Activated CD8-positive, alpha-beta T cell treated with anti-CD3 and anti-CD28 coated beads for 36 hours (primary cell): Measurements from ENCODE around the gene PDPK1. TPM values are rescaled to one million over a fixed set of nuclear protein-coding genes. Genes with fewer than 3 reads are reported as not detected.
"Not testable (repeated sequence)": the region's sequence is repeated elsewhere in the genome, so short reads cannot be mapped to it uniquely, and the experiment has no call there.

Source experiments
- ATAC-seq: fragments of 200-7000 bp; cut with Tn5 transposase; one replicate; pipeline ENCODE4 v1.10.0; 2021; ENCODE audit warnings: mild to moderate bottlenecking, moderate library complexity
- CTCF ChIA-PET: fragments of 350-600 bp; sonication (Branson Sonifier 250); formaldehyde crosslinking; loops from one replicate; lab custom pipeline; 2021; ENCODE audit warnings: antibody characterized with exemption; lab: Charles Lee
- POLR2A ChIA-PET: fragments of 350-600 bp; sonication (Branson Sonifier 250); formaldehyde crosslinking; loops from one replicate; lab custom pipeline; 2021; ENCODE audit warnings: antibody characterized with exemption; lab: Charles Lee
- DNase-seq: peaks from one replicate; pipeline ENCODE4 v3.0.0-alpha.2; 2020
- H3K27ac Mint-ChIP-seq: one replicate; pipeline ENCODE4 v1.8.0; 2021; ENCODE audit warnings: mild to moderate bottlenecking, mixed read lengths
- H3K27me3 Mint-ChIP-seq: one replicate; pipeline ENCODE4 v1.8.0; 2021; ENCODE audit warnings: mixed read lengths
- H3K36me3 Mint-ChIP-seq: one replicate; pipeline ENCODE4 v1.8.0; 2021; ENCODE audit warnings: low read depth, mixed read lengths
- H3K4me1 Mint-ChIP-seq: one replicate; pipeline ENCODE4 v1.8.0; 2021; ENCODE audit warnings: low read depth, mixed read lengths
- H3K4me3 Mint-ChIP-seq: one replicate; pipeline ENCODE4 v1.8.0; 2021; ENCODE audit warnings: mild to moderate bottlenecking, moderate library complexity, mixed read lengths
- H3K9me3 Mint-ChIP-seq: one replicate; pipeline ENCODE4 v1.8.0; 2021; ENCODE audit warnings: mixed read lengths
- CTCF ChIP-seq: fragments of 200-600 bp; IDR thresholded peaks from one replicate; pipeline ENCODE4 v1.8.0; 2022; ENCODE audit warnings: antibody characterized with exemption, mild to moderate bottlenecking
- intact Hi-C: fragments of 100-400 bp; cut with micrococcal nuclease; formaldehyde crosslinking; loops from one replicate; pipeline ENCODE4 v1.10.0; 2022
- total RNA-seq, 2 experiments: library from RNA; stranded (reverse); gene quantifications; one replicate each; pipeline ENCODE4 v1.2.3, GENCODE V29; 2021

PDPK1 gene
- total RNA-seq, 2 experiments from 2014 or later = 32.4 to 33.9 TPM

- H3K4me3 Mint-ChIP-seq, H3K9me3 Mint-ChIP-seq, intact Hi-C loops, CTCF ChIA-PET, H3K27ac Mint-ChIP-seq, POLR2A ChIA-PET, H3K36me3 Mint-ChIP-seq, H3K27me3 Mint-ChIP-seq, H3K4me1 Mint-ChIP-seq, ATAC-seq, DNase-seq: not testable (repeated sequence)
These were observed 12.6 kb downstream of the PDPK1 start for GRCh38 chr16:2550283-2550878.

GRCh38 chr16:2551420-2551889, 13.6 kb downstream of the PDPK1 start:
- DNase-seq, ATAC-seq, intact Hi-C loops, POLR2A ChIA-PET, H3K4me3 Mint-ChIP-seq, H3K36me3 Mint-ChIP-seq, CTCF ChIA-PET, H3K27me3 Mint-ChIP-seq, H3K4me1 Mint-ChIP-seq, H3K27ac Mint-ChIP-seq, H3K9me3 Mint-ChIP-seq: not testable (repeated sequence)

- not testable (repeated sequence) for H3K36me3 Mint-ChIP-seq, H3K4me1 Mint-ChIP-seq, H3K27ac Mint-ChIP-seq
These were observed 17.0 kb downstream of the PDPK1 start for GRCh38 chr16:2554709-2555425.

GRCh38 chr16:2557150-2557549, 19.3 kb downstream of the PDPK1 start:
- H3K4me3 Mint-ChIP-seq, POLR2A ChIA-PET, H3K27ac Mint-ChIP-seq, H3K4me1 Mint-ChIP-seq, intact Hi-C loops, ATAC-seq, H3K9me3 Mint-ChIP-seq, H3K36me3 Mint-ChIP-seq, CTCF ChIA-PET, H3K27me3 Mint-ChIP-seq, DNase-seq: not testable (repeated sequence)

More at GRCh38 chr16:2554709-2555425, 17.0 kb downstream of the PDPK1 start:
- intact Hi-C loops, H3K27me3 Mint-ChIP-seq, POLR2A ChIA-PET, DNase-seq, H3K4me3 Mint-ChIP-seq, H3K9me3 Mint-ChIP-seq, CTCF ChIA-PET, ATAC-seq: not testable (repeated sequence)

GRCh38 chr16:2560131-2560797, 22.4 kb downstream of the PDPK1 start:
- H3K36me3 Mint-ChIP-seq, POLR2A ChIA-PET, H3K27ac Mint-ChIP-seq, H3K9me3 Mint-ChIP-seq, intact Hi-C loops, DNase-seq, H3K27me3 Mint-ChIP-seq, ATAC-seq, H3K4me1 Mint-ChIP-seq, H3K4me3 Mint-ChIP-seq, CTCF ChIA-PET: not testable (repeated sequence)

GRCh38 chr16:2560798-2561133, 22.9 kb downstream of the PDPK1 start:
- H3K27me3 Mint-ChIP-seq, intact Hi-C loops, H3K4me3 Mint-ChIP-seq, H3K4me1 Mint-ChIP-seq, CTCF ChIA-PET, H3K9me3 Mint-ChIP-seq, H3K27ac Mint-ChIP-seq, H3K36me3 Mint-ChIP-seq, POLR2A ChIA-PET: not testable (repeated sequence)
- ATAC-seq (peak; percentile 100), DNase-seq (peak; percentile 85)
- peak; percentile 40 for TF ChIP-seq CTCF

- DNase-seq, ATAC-seq, H3K36me3 Mint-ChIP-seq, intact Hi-C loops, POLR2A ChIA-PET, H3K4me1 Mint-ChIP-seq, CTCF ChIA-PET, H3K9me3 Mint-ChIP-seq, H3K4me3 Mint-ChIP-seq, H3K27me3 Mint-ChIP-seq, H3K27ac Mint-ChIP-seq: not testable (repeated sequence)
These were observed 29.7 kb downstream of the PDPK1 start for GRCh38 chr16:2567506-2567905.

GRCh38 chr16:2568573-2568972, 30.8 kb downstream of the PDPK1 start:
- H3K9me3 Mint-ChIP-seq, CTCF ChIA-PET, DNase-seq, H3K36me3 Mint-ChIP-seq, H3K27me3 Mint-ChIP-seq, intact Hi-C loops, POLR2A ChIA-PET, H3K4me1 Mint-ChIP-seq, ATAC-seq, H3K27ac Mint-ChIP-seq, H3K4me3 Mint-ChIP-seq: not testable (repeated sequence)

GRCh38 chr16:2572704-2573103, 34.9 kb downstream of the PDPK1 start:
- CTCF ChIA-PET, H3K27ac Mint-ChIP-seq, H3K9me3 Mint-ChIP-seq, POLR2A ChIA-PET, H3K4me3 Mint-ChIP-seq, DNase-seq, H3K27me3 Mint-ChIP-seq, intact Hi-C loops, H3K4me1 Mint-ChIP-seq, H3K36me3 Mint-ChIP-seq: not testable (repeated sequence)
- ATAC-seq = peak; percentile 82

- intact Hi-C loops, H3K27ac Mint-ChIP-seq, CTCF ChIA-PET, DNase-seq, POLR2A ChIA-PET, H3K4me1 Mint-ChIP-seq, H3K27me3 Mint-ChIP-seq, H3K9me3 Mint-ChIP-seq, ATAC-seq, H3K36me3 Mint-ChIP-seq, H3K4me3 Mint-ChIP-seq: not testable (repeated sequence)
These were observed 38.0 kb downstream of the PDPK1 start for GRCh38 chr16:2575839-2576238.

- POLR2A ChIA-PET, H3K9me3 Mint-ChIP-seq, H3K4me3 Mint-ChIP-seq, H3K27ac Mint-ChIP-seq, H3K27me3 Mint-ChIP-seq, CTCF ChIA-PET, DNase-seq, ATAC-seq, H3K4me1 Mint-ChIP-seq, intact Hi-C loops, H3K36me3 Mint-ChIP-seq: not testable (repeated sequence)
These were observed 39.2 kb downstream of the PDPK1 start for GRCh38 chr16:2577044-2577443.
